Right ventricle myocardium inferior (tissue), 1 donor: ENCODE data around the gene NAT16. TPM values are rescaled to one million over a fixed set of nuclear protein-coding genes. Genes with fewer than 3 reads are reported as not detected.

Experiments
- ATAC-seq: fragments of 200-7000 bp; cut with Tn5 transposase; one replicate; pipeline ENCODE4 v1.9.1; 2020; ENCODE audit warnings: mild to moderate bottlenecking, moderate library complexity
- DNase-seq: peaks from one replicate; pipeline ENCODE4 v3.0.0; 2021; ENCODE audit errors: missing footprints
- intact Hi-C: fragments of 100-400 bp; cut with DNase I; formaldehyde crosslinking; loops from one replicate; pipeline ENCODE4 v1.11.0; 2022
- total RNA-seq: library from RNA; stranded (reverse); fragmentation: NEBNext Ultra II Directional; extraction: Animal tissue kit (Norgen Biotek cat#: 25700); gene quantifications from one replicate; pipeline ENCODE4 v1.2.1, GENCODE V29; 2021
- donor health status: DM: no; HTN: yes; CAD: no; lungs with severe emphysema.

NAT16 gene
- total RNA-seq, 1 donor from 2014 or later: not detected

- no peak for ATAC-seq
- intact Hi-C loops: no loop called here
- DNase-seq: no peak
Measured at GRCh38 chr7:101164071-101164840, 15.8 kb downstream of the NAT16 start.

- no peak for DNase-seq
- intact Hi-C loops: no loop called here
- no peak for ATAC-seq
Measured at GRCh38 chr7:101163279-101164070, 16.6 kb downstream of the NAT16 start.

- ATAC-seq: no peak
- intact Hi-C loops: no loop called here
Measured at GRCh38 chr7:101162551-101163278, 17.4 kb downstream of the NAT16 start.

GRCh38 chr7:101161692-101162471 is 18.2 kb downstream of the NAT16 start:
- intact Hi-C loops: no loop called here
- DNase-seq: no peak
- no peak for ATAC-seq

More at GRCh38 chr7:101162551-101163278, 17.4 kb downstream of the NAT16 start:
- DNase-seq: peak; percentile 65

- intact Hi-C loops: no loop called here
- no peak for ATAC-seq
- DNase-seq: no peak
Measured at GRCh38 chr7:101160910-101161309, 19.2 kb downstream of the NAT16 start.

GRCh38 chr7:101159696-101160674 is 20.1 kb downstream of the NAT16 start:
- ATAC-seq: no peak
- intact Hi-C loops: no loop called here
- no peak for DNase-seq

GRCh38 chr7:101156866-101157589 is 23.1 kb downstream of the NAT16 start:
- DNase-seq (no peak), ATAC-seq (no peak)
- intact Hi-C loops: no loop called here

GRCh38 chr7:101156277-101156676 is 23.8 kb downstream of the NAT16 start:
- no peak for ATAC-seq
- intact Hi-C loops: no loop called here

GRCh38 chr7:101155303-101155702 is 24.8 kb downstream of the NAT16 start:
- DNase-seq: no peak
- intact Hi-C loops: no loop called here
- no peak for ATAC-seq

More at GRCh38 chr7:101156277-101156676, 23.8 kb downstream of the NAT16 start:
- no peak for DNase-seq

- intact Hi-C loops: no loop called here
- DNase-seq (no peak), ATAC-seq (peak; percentile 23)
Measured at GRCh38 chr7:101154693-101155102, 25.4 kb downstream of the NAT16 start.

- intact Hi-C loops: no loop called here
- ATAC-seq (peak; percentile 97), DNase-seq (peak; percentile 94)
Measured at GRCh38 chr7:101153969-101154692, 26.0 kb downstream of the NAT16 start, which contains the start of gene AP1S1. AP1S1 (plus strand) TSS chr7:101154476; CDS start chr7:101154515, 39 bp downstream.

- ATAC-seq (no peak), DNase-seq (no peak)
- intact Hi-C loops: no loop called here
Measured at GRCh38 chr7:101151908-101152651, 28.0 kb downstream of the NAT16 start.

- DNase-seq: no peak
- intact Hi-C loops: no loop called here
- no peak for ATAC-seq
Measured at GRCh38 chr7:101140746-101141382, 39.2 kb downstream of the NAT16 start.

- DNase-seq (no peak), ATAC-seq (no peak)
- intact Hi-C loops: no loop called here
Measured at GRCh38 chr7:101140339-101140699, 39.8 kb downstream of the NAT16 start.
